ENCODE measurements around the gene TMUB2.
A peak's percentile ranks its signal among the peaks of the same experiment; 100 is the strongest.

Gene TMUB2

DNA sequence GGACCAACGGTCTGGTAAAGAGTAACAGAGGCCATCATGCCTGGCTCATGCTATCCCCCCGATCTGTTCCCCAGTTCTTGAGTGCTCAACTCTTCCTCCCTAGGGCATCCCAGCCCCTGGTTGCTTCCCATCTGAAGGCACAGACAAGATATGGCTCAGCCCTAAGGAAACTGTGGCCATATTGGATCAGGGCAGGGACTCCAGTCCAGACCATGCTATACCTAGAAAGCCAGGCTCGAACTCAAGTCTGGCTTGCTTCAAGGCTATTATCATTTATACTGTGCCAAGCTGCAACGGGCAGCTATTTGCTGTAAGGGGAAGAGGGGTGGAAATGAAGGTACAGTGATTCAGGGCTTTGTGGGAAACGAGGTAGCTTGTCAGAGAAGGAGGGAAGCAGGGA lies 29.9 kb downstream of the TMUB2 start:
- DNase-seq (ENCODE audit: insufficient read length, low spot score): no peak
- no peak for FAIRE-seq
- TF ChIP-seq, protein P1, sequence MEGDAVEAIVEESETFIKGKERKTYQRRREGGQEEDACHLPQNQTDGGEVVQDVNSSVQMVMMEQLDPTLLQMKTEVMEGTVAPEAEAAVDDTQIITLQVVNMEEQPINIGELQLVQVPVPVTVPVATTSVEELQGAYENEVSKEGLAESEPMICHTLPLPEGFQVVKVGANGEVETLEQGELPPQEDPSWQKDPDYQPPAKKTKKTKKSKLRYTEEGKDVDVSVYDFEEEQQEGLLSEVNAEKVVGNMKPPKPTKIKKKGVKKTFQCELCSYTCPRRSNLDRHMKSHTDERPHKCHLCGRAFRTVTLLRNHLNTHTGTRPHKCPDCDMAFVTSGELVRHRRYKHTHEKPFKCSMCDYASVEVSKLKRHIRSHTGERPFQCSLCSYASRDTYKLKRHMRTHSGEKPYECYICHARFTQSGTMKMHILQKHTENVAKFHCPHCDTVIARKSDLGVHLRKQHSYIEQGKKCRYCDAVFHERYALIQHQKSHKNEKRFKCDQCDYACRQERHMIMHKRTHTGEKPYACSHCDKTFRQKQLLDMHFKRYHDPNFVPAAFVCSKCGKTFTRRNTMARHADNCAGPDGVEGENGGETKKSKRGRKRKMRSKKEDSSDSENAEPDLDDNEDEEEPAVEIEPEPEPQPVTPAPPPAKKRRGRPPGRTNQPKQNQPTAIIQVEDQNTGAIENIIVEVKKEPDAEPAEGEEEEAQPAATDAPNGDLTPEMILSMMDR (IDR thresholded peaks at IDR 0.05; ENCODE audit: insufficient read depth, missing control alignments): no peak

DNA sequence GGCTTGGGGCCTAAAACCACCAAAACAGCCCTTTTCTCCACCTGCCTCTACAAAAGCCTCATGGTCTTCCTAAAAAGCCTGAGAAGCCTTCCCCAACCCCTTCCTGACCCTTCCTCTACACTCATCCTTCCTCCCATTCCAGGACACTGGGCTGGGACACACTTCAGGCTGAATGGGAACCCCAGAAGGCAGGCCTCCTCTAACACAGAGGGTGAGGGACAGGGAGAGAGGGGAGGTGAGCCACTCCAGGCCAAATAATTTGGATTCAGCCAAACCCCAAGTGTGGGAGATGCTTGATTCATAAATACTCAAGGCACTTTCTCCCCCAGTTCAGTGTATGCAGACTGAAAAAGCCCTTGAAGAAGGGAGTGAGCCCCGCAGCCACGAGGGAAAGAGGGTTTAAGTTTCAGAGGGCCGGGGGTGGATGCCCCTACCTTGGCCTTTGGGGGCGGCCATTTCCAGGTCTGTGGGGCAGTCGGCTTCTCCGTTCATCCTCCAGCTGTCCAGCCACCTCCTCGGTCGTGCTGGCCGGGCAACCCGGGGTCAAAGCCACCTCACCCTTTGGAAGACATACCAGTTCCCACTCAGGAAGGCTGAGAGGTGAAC lies 31.1 kb downstream of the TMUB2 start:
- DNase-seq (ENCODE audit: insufficient read length, low spot score): no peak
- no peak for FAIRE-seq
- TF ChIP-seq, protein P1 (IDR thresholded peaks at IDR 0.05; ENCODE audit: insufficient read depth, missing control alignments): no peak

DNA sequence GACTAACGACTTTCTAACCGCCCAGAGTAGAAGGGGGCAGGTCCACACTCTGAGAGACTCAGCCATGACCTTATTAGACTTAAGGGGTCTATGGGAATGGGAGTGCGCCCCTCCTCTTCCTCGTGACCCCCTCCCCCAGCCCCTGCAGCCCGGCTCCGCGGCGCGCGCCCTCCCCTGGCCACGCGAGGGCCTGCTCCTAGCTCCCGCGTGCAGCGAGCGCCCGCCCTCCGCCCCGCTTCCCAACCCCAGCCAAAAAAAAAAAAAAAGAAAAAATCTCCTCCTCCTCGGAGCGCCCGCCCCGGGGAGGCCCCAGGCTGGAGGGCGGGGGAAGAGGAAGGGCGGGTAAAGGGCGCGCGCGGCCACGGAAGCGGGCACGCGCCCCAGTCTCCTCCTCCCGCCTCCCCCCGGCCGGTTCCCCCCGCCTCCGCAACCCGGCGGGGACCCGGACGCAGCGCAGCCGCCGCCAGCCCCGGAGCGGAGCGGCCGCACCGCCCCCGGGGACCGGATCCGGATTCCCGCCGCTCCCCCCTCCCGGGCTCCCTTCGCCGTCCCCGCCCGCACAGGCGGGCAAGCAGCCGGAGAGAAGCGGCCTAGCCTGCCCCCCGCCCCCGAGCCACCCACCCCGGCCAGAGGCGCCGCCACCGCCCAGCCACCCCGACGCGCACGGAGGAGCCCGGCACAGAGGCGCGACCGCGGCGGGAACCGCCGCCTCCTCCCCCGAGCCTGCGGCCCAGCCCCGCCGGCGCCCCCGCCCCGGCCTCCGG lies 31.8 kb downstream of the TMUB2 start:
- FAIRE-seq (no peak), DNase-seq (ENCODE audit: insufficient read length, low spot score) (peak; percentile 73)
- TF ChIP-seq, protein P1 (IDR thresholded peaks at IDR 0.05; ENCODE audit: insufficient read depth, missing control alignments): peak; percentile 59

GRCh38 chr17:44219108-44219615 lies 32.4 kb downstream of the TMUB2 start:
- TF ChIP-seq, protein P1 (IDR thresholded peaks at IDR 0.05; ENCODE audit: insufficient read depth, missing control alignments): peak; percentile 18
- FAIRE-seq: no peak

DNA sequence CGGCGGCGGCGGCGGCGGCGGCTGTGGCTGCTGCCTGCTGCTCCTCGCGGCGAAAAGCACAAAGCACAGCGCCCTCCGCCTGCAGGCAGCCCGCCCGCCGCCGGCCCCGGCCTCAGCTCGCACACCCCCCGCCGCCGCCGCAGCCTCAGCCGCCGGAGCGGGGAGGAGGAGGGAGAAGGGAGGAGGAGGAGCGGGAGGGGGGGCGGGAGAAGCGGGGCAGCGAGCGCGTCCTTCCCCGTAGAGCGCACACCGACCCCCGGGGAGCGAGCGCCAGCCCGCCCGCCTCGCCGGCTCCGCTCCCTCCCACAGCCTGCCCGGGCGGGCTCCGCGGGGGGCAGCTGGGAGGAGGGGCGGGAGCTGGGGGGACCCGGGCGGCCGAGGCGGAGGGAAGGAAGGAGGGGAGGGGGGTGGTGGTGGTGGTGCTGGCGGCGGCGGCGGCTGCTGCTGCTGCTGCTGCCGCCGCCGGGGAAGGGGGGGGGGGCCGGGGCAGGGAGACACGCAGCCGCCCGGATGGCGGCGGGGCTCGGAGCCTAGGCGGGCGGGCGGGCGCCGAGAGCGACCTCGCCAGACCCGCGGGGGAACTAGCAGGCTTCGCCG lies 32.9 kb downstream of the TMUB2 start, which contains the start of gene UBTF:
UBTF (minus strand) TSS at position 60 of the 597 bp plus-strand sequence. CDS start 1,446 bp downstream, outside the sequence.
- no peak for DNase-seq (ENCODE audit: insufficient read length, low spot score)
- FAIRE-seq: no peak
- TF ChIP-seq, protein P1 (IDR thresholded peaks at IDR 0.05; ENCODE audit: insufficient read depth, missing control alignments): no peak

More at GRCh38 chr17:44219108-44219615, 32.4 kb downstream of the TMUB2 start:
- no peak for DNase-seq (ENCODE audit: insufficient read length, low spot score)

- FAIRE-seq (no peak), DNase-seq (ENCODE audit: insufficient read length, low spot score) (no peak)
- TF ChIP-seq, protein P1 (IDR thresholded peaks at IDR 0.05; ENCODE audit: insufficient read depth, missing control alignments): no peak
Observed at GRCh38 chr17:44220213-44221083, 33.7 kb downstream of the TMUB2 start.

Measured in D721Med (cell line).